Uterus (tissue), 4 donors: ENCODE data around the gene WDFY2. TPM values are rescaled to one million over a fixed set of nuclear protein-coding genes. Genes with fewer than 3 reads are reported as not detected.

ENCODE experiments used
- DNase-seq, 2 donors: peaks; one replicate each; pipeline ENCODE4 v3.0.0-alpha.2; 2019 to 2020
- H3K27ac ChIP-seq, 2 donors: fragments of 200-600 bp; sonication (generic); 1 replicate in 1 of 2; 2 replicates in 1 of 2; pipeline ENCODE4 v1.5.1; 2016 to 2018
- H3K27me3 ChIP-seq, 2 donors: fragments of 200-600 bp; sonication (generic); one replicate each; pipeline ENCODE4 v1.5.1; 2018 to 2019; ENCODE audit warnings: control low read depth in 1 of 2
- H3K36me3 ChIP-seq, 2 donors: fragments of 200-600 bp; sonication (generic); one replicate each; pipeline ENCODE4 v1.5.1; 2019; ENCODE audit warnings: control low read depth in 1 of 2
- H3K4me1 ChIP-seq, 2 donors: fragments of 200-600 bp; sonication (generic); one replicate each; pipeline ENCODE4 v1.5.1; 2018 to 2019; ENCODE audit warnings: control low read depth in 1 of 2
- H3K4me3 ChIP-seq, 2 donors: fragments of 200-600 bp; sonication (generic); 1 replicate in 1 of 2; 2 replicates in 1 of 2; pipeline ENCODE4 v1.5.1; 2018 to 2019; ENCODE audit warnings: mild to moderate bottlenecking in 1 of 2
- H3K9me3 ChIP-seq, 2 donors: fragments of 200-600 bp; sonication (generic); one replicate each; pipeline ENCODE4 v1.5.1; 2019; ENCODE audit warnings: control low read depth in 1 of 2
- CTCF ChIP-seq, 4 experiments: fragments of 200-600 bp in 2 of 4; fragments of 450-650 bp in 2 of 4; sonication (generic) in 2 of 4; IDR thresholded peaks; one replicate each; pipeline ENCODE4 v1.5.1; 2016 to 2019; ENCODE audit warnings: antibody characterized with exemption in 4 of 4, mild to moderate bottlenecking in 2 of 4, moderate library complexity in 1 of 4
- POLR2A ChIP-seq, 2 donors: fragments of 450-650 bp; IDR thresholded peaks; one replicate each; pipeline ENCODE4 v1.6.1; 2016; ENCODE audit warnings: antibody characterized with exemption in 2 of 2, mild to moderate bottlenecking in 1 of 2, moderate library complexity in 1 of 2
- intact Hi-C: fragments of 100-400 bp; cut with DNase I; formaldehyde crosslinking; loops from one replicate; pipeline ENCODE4 v1.15.1; 2023; ENCODE audit warnings: low total_unique reads
- total RNA-seq, 4 donors: library from RNA; depleted of rRNA in 3 of 4; stranded (reverse); fragments of >200 nt in 3 of 4; gene quantifications; one replicate each; pipeline versions ENCODE4 v1.1.0 to v1.2.4, GENCODE V29; 2014 to 2023
- donor health status: DM: yes; HTN: yes; CAD: no.

The WDFY2 gene
- total RNA-seq, 4 donors from 2014 or later = 7.9 to 21.0 (median 9.1) TPM

GRCh38 chr13:51733374-51734298, 149.4 kb downstream of the WDFY2 start:
- intact Hi-C loops = loop anchor here (10.0 kb wide), 1 partner anchor 279 kb away; the partner anchor contains the start of gene INTS6
- DNase-seq = no peak
- Histone ChIP-seq H3K4me1 (peaks cover 0 to 6% of the 10 kb centered on the region in 2 donors), H3K27me3 (no peaks in the 10 kb centered on the region), H3K36me3 (no peaks in the 10 kb centered on the region), H3K9me3 (no peaks in the 10 kb centered on the region), H3K4me3 (no peak overlapping the region), H3K27ac (no peak overlapping the region)
- TF ChIP-seq POLR2A (IDR thresholded peaks at IDR 0.05) = no peak
- TF ChIP-seq CTCF (IDR thresholded peaks at IDR 0.05) = no peak

GRCh38 chr13:51734786-51735185, 150.5 kb downstream of the WDFY2 start:
- intact Hi-C loops = loop anchor here (10.0 kb wide), 1 partner anchor 280 kb away; the partner anchor contains the start of gene INTS6
- no peak overlapping the region for H3K4me3 ChIP-seq
- TF ChIP-seq POLR2A (IDR thresholded peaks at IDR 0.05) = no peak
- peaks cover 0 to 6% of the 10 kb centered on the region in 2 donors for H3K4me1 ChIP-seq
- DNase-seq = no peak
- H3K27ac ChIP-seq = no peak overlapping the region
- H3K9me3 ChIP-seq = no peaks in the 10 kb centered on the region
- no peaks in the 10 kb centered on the region for H3K27me3 ChIP-seq
- H3K36me3 ChIP-seq = no peaks in the 10 kb centered on the region

GRCh38 chr13:51737609-51738008, 153.3 kb downstream of the WDFY2 start:
- Histone ChIP-seq H3K27me3 (no peaks in the 10 kb centered on the region), H3K4me1 (peaks cover 7 to 13% of the 10 kb centered on the region in 2 donors), H3K27ac (no peak overlapping the region), H3K4me3 (no peak overlapping the region), H3K9me3 (no peaks in the 10 kb centered on the region), H3K36me3 (no peaks in the 10 kb centered on the region)
- DNase-seq = no peak
- intact Hi-C loops = loop anchor here (10.0 kb wide), 1 partner anchor 283 kb away; the partner anchor contains the start of gene INTS6
- TF ChIP-seq POLR2A (IDR thresholded peaks at IDR 0.05) = no peak
- no peak for TF ChIP-seq CTCF (IDR thresholded peaks at IDR 0.05)

- TF ChIP-seq POLR2A (IDR thresholded peaks at IDR 0.05) (no peak), CTCF (IDR thresholded peaks at IDR 0.05) (no peak)
- intact Hi-C loops = loop anchor here (10.0 kb wide), 1 partner anchor 284 kb away; the partner anchor contains the start of gene INTS6
- H3K4me1 ChIP-seq = peaks cover 7 to 19% of the 10 kb centered on the region in 2 donors
- no peaks in the 10 kb centered on the region for H3K36me3 ChIP-seq
- peak overlapping the region; percentile 79 to 86 for H3K27ac ChIP-seq
- H3K4me3 ChIP-seq = no peak overlapping the region
- DNase-seq = no peak
- no peaks in the 10 kb centered on the region for H3K27me3 ChIP-seq
- H3K9me3 ChIP-seq = no peaks in the 10 kb centered on the region
Observed at GRCh38 chr13:51738226-51738905, 154.1 kb downstream of the WDFY2 start.

- Histone ChIP-seq H3K36me3 (no peaks in the 10 kb centered on the region), H3K27ac (peak overlapping the region; percentile 79 to 86), H3K9me3 (no peaks in the 10 kb centered on the region), H3K4me3 (no peak overlapping the region), H3K4me1 (peaks cover 7 to 19% of the 10 kb centered on the region in 2 donors), H3K27me3 (no peaks in the 10 kb centered on the region)
- TF ChIP-seq POLR2A (IDR thresholded peaks at IDR 0.05) (no peak), CTCF (IDR thresholded peaks at IDR 0.05) (no peak)
- DNase-seq = no peak
- intact Hi-C loops = loop anchor here (10.0 kb wide), 1 partner anchor 284 kb away; the partner anchor contains the start of gene INTS6
Observed at GRCh38 chr13:51739027-51739764, 154.9 kb downstream of the WDFY2 start.
